Muscle of leg (tissue), 11 donors: ENCODE results near the gene MYRIP. TPM values are rescaled to one million over a fixed set of nuclear protein-coding genes. Genes with fewer than 3 reads are reported as not detected.
"Not testable (repeated sequence)": the region's sequence is repeated elsewhere in the genome, so short reads cannot be mapped to it uniquely, and the experiment has no call there.

ENCODE experiments used
- DNase-seq: peaks from one replicate; pipeline ENCODE4 v3.0.0; 2013
- H3K27ac ChIP-seq: one replicate; pipeline ENCODE4 v1.5.1; 2013; ENCODE audit warnings: mild to moderate bottlenecking, low read length, control low read depth
- H3K27me3 ChIP-seq: one replicate; pipeline ENCODE4 v1.6.1; 2013; ENCODE audit warnings: low read length; ENCODE audit not compliant: control insufficient read depth, insufficient read depth
- H3K36me3 ChIP-seq: one replicate; pipeline ENCODE4 v1.6.1; 2013; ENCODE audit warnings: low read length; ENCODE audit not compliant: control insufficient read depth, insufficient read depth
- H3K4me1 ChIP-seq: one replicate; pipeline ENCODE4 v1.6.1; 2013; ENCODE audit warnings: low read length; ENCODE audit not compliant: control insufficient read depth, insufficient read depth
- H3K4me3 ChIP-seq: one replicate; pipeline ENCODE4 v1.5.1; 2013; ENCODE audit warnings: low read length, control low read depth
- H3K9me3 ChIP-seq: replicated peaks from 2 replicates; pipeline ENCODE4 v1.6.1; 2013; ENCODE audit warnings: low read depth, low read length; ENCODE audit not compliant: control insufficient read depth
- WGBS: methylation state at CpG from one replicate; pipeline ENCODE4 v1.1.5; 2013; ENCODE audit warnings: missing lambda C conversion rate; ENCODE audit not compliant: insufficient coverage; 5-methylcytosine and 5-hydroxymethylcytosine counted together
- polyA plus RNA-seq, 8 donors: library from polyadenylated mRNA; unstranded; fragments of 120-200 nt; gene quantifications; one replicate each; pipeline versions ENCODE4 v1.2.1 to v1.2.3, GENCODE V29; 2013; ENCODE audit warnings: inconsistent platforms in 1 of 8, low replicate concordance in 1 of 8; ENCODE audit not compliant: insufficient read length in 8 of 8, insufficient read depth in 1 of 8
- total RNA-seq: library from RNA; stranded (reverse); fragments of 120-200 nt; gene quantifications from one replicate; pipeline ENCODE4 v1.2.4, GENCODE V29; 2013

Gene MYRIP
- total and polyA plus RNA-seq, 9 donors: 0.43 to 1.3 (median 0.75) TPM

DNA sequence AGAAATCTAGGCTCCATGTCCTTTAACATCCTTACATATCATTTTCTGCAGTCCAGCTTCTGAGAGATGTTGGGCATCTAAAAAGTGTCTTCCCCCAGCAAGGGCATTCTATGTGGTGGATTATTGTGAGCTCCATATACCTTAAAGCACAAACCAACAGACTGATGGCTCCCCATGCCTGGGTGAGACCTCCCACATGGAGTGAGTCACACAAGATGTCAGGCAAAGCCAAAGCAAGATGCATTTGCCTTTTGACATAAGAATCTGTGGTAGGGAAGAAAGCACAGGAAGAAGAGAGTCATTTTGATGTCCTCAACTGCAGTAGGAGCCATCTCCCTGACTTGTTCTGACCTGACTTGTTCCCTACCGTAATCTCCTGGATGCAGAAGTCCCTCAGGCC is 261.4 kb downstream of the MYRIP start:
- WGBS: no CpG with 5 or more reads among the region's 1 CpG
- Histone ChIP-seq H3K4me3 (no peak overlapping the region), H3K27ac (no peak overlapping the region), H3K36me3 (no peaks in the 10 kb centered on the region), H3K27me3 (no peaks in the 10 kb centered on the region), H3K4me1 (no peaks in the 10 kb centered on the region), H3K9me3 (no peaks in the 10 kb centered on the region)
- no peak for DNase-seq

DNA sequence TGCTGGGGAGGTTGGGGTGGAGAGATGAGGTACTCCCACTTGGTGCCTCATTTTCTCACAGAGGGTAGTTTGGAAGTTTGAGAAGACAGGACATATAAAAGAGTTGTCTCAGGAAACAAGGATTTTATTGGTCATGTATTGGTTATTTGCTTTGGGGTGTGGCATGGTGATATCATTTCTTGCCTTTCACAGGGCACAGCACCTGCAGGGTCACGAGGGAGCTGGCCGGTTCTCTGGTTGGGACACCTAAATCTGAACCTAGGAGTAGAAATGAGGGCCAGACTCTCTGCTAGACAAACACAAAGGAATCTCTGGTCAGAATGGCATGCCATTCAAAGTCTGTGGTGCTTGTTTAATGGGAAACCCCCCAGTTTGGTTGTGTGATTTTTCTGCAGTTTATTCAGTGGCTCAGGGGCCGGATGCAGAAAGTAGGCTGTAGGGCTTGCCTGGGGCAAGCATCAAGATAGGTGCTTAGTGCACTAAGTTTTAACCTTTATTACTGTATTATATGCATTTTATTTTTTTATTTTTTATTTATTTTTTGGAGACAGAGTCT is 262.4 kb downstream of the MYRIP start:
- H3K9me3 ChIP-seq: no peaks in the 10 kb centered on the region
- no peak for DNase-seq
- 90% methylated on average over 2 of the region's 3 CpGs for WGBS

DNA sequence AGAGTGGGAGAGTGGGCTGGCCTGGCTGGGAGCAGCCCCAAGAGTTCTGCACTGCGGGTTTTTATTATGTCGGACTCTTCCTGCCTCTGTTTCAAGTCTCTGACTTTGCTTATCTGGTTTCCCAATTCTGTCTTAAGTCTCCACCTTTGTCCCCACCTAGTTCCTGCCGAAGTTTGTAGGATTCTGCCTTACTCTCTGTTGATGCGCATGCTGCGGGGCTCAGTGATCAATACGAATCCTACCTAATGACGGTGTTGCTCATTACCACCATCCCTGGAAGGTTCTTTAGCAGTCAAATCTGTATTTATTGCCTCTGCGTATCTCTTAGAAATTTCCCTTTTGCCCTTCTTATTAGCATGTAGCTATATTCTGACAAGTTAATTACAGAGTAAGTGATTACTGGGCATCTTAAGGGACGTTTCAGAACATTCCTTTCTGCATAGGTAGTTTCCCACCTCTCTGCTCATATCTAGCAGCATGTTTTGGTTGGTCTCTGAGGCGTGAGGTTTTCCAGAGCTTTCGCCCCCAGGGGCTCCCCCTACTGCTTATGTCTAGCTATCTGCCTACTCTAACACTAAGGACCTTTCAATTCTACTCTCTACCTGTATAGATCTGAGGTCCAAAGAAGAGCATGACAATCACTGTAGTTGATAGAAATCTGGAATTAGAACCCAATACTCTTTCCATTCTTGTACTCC is 264.1 kb downstream of the MYRIP start:
- no peak overlapping the region for H3K27ac ChIP-seq
- 69% methylated on average over 9 of the region's 11 CpGs for WGBS
- no peaks in the 10 kb centered on the region for H3K36me3 ChIP-seq
- no peak overlapping the region for H3K4me3 ChIP-seq
- DNase-seq: no peak
- no peaks in the 10 kb centered on the region for H3K27me3 ChIP-seq
- H3K9me3 ChIP-seq: no peaks in the 10 kb centered on the region
- H3K4me1 ChIP-seq: peaks cover under 1% of the 10 kb centered on the region

More for the DNA sequence above, 262.4 kb downstream of the MYRIP start:
- Histone ChIP-seq H3K4me1 (no peaks in the 10 kb centered on the region), H3K27me3 (no peaks in the 10 kb centered on the region), H3K36me3 (no peaks in the 10 kb centered on the region), H3K27ac (no peak overlapping the region), H3K4me3 (no peak overlapping the region)

DNA sequence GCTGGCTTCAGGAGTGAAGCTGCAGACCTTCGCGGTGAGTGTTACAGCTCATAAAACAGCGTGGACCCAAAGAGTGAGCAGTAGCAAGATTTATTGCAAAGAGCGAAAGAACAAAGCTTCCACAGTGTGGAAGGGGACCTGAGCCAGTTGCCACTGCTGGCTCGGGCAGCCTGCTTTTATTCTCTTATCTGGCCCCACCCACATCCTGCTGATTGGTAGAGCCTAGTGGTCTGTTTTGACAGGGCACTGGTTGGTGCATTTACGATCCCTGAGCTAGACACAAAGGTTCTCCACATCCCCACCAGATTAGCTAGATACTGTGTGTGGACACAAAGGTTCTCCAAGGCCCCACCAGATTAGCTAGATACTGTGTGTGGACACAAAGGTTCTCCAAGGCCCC is 267.7 kb downstream of the MYRIP start:
- H3K27me3 ChIP-seq, H3K36me3 ChIP-seq, DNase-seq, H3K4me3 ChIP-seq, H3K9me3 ChIP-seq, H3K4me1 ChIP-seq, H3K27ac ChIP-seq: not testable (repeated sequence)
- 95% methylated on average over 4 of the region's 6 CpGs for WGBS

DNA sequence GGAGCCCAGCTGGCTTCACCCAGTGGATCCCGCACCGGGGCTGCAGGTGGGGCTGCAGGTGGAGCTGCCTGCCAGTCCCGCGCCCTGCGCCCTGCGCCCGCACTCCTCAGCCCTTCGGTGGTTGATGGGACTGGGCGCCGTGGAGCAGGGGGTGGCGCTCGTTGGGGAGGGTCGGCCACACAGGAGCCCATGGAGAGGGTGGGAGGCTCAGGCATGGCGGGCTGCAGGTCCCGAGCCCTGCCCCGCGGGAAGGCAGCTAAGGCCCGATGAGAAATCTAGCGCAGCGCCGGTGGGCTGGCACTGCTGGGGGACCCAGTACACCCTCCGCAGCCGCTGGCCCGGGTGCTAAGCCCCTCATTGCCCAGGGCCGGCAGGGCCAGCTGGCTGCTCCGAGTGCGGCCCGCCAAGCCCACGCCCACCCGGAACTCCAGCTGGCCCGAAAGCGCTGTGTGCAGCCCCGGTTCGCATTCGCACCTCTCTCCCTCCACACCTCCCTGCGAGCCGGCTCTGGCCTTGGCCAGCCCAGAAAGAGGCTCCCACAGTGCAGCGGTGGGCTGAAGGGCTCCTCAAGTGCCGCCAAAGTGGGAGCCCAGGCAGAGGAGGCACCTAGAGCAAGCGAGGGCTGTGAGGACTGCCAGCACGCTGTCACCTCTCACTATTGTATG is 268.6 kb downstream of the MYRIP start:
- not testable (repeated sequence) for H3K9me3 ChIP-seq, H3K4me3 ChIP-seq, DNase-seq, H3K4me1 ChIP-seq, H3K27me3 ChIP-seq, H3K27ac ChIP-seq, H3K36me3 ChIP-seq
- WGBS: 91% methylated on average over 24 of the region's 41 CpGs

DNA sequence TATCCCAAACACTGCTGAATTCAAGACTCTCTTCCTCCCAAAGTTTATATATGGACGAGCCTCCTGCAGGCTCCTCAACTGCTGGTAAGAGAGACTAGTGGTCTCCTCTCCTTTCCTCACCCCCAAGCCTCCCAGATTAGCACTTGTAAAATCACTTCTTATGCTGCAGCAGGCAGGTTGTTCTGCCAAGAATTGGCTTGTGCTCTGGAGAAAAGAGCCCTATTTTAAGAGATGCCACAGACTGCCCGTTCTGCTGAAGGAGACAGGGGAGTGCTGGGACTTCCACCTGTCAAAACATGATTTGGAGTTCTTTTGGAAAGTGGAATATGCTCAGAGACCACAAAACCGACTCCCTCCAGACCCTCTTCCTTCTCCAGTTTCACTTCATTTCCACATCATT is 269.2 kb downstream of the MYRIP start:
- Histone ChIP-seq H3K36me3 (no peaks in the 10 kb centered on the region), H3K4me1 (peaks cover 2% of the 10 kb centered on the region), H3K9me3 (no peaks in the 10 kb centered on the region), H3K27me3 (no peaks in the 10 kb centered on the region), H3K4me3 (no peak overlapping the region), H3K27ac (no peak overlapping the region)
- WGBS: no CpG with 5 or more reads among the region's 3 CpGs
- no peak for DNase-seq

DNA sequence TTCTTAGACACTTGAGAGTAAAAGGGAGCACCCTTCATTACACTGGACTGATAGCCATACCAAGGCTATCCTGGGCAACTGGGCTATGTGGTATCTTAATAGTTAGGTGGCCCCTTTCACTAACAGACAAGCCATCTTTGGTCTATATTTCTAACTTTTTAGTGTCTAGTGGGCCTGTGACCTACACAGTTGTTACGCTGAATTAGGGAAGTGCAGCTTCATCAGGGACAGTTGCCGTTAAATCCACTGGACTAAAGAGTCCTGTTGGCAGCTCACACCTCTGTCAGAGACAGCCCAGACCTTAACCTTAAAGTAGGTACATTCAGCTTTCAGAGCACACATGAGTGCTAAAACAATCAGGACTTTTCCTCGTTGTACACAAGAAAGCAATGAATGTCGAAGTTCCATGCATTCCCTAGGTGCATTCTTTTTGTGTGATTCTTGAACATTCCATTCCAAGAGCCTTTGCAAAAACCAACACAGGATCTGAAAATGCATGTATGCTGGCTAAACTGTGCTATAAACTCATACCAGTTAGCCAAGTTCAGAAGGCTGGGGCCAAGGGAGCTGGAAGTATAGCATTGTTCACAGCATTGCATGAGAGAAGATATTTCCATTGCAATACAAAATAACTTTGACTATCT is 269.9 kb downstream of the MYRIP start:
- Histone ChIP-seq H3K27ac (peak overlapping the region; percentile 60), H3K36me3 (no peaks in the 10 kb centered on the region), H3K27me3 (no peaks in the 10 kb centered on the region), H3K4me3 (no peak overlapping the region), H3K9me3 (no peaks in the 10 kb centered on the region), H3K4me1 (peaks cover 2% of the 10 kb centered on the region)
- WGBS: 58% methylated on average over 2 of the region's 4 CpGs
- peak; percentile 91 for DNase-seq

DNA sequence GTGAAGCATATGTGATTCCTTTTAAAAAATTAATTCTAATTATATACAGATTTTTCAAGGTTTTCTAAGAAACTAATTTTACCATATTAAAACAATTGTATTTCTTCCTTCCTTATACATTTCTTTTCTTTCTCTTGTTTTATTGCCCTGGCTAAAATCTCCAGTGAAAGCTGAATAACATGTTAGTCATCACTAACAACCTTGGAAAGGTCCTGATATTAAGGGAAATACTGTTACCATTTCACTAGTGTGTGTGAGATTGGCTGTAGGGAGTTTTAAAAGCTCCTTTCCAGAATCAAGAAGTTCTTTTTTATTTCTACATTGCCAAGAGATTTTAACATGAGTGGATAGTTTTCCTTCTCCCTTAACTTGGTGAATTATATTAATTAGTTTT is 270.4 kb downstream of the MYRIP start:
- peak; percentile 81 for DNase-seq
- no peaks in the 10 kb centered on the region for H3K9me3 ChIP-seq
- H3K27me3 ChIP-seq: no peaks in the 10 kb centered on the region
- no peak overlapping the region for H3K4me3 ChIP-seq
- peaks cover 2% of the 10 kb centered on the region for H3K4me1 ChIP-seq
- H3K27ac ChIP-seq: no peak overlapping the region
- H3K36me3 ChIP-seq: no peaks in the 10 kb centered on the region

DNA sequence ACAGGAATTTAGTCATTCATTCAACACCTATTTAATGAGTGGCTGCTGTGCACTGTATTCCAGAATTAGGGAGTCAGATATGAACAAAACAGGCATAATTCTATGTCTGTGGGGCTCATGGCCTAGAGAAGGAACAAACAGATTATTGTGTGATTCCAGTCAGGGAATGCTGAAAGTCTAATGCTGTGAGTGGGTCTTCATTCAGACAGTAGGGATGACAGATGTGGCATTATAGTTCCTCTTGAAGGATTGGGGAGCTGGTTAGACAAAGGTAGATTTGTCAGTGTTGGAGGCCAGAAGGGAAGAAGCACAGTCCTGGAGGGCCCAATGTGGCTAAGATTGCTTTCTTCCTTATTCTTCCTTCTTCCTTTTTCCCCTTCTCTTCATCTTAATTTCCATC is 273.7 kb downstream of the MYRIP start:
- Histone ChIP-seq H3K27ac (no peak overlapping the region), H3K36me3 (no peaks in the 10 kb centered on the region), H3K4me1 (peaks cover 2% of the 10 kb centered on the region), H3K4me3 (no peak overlapping the region), H3K9me3 (no peaks in the 10 kb centered on the region), H3K27me3 (no peaks in the 10 kb centered on the region)
- no peak for DNase-seq

DNA sequence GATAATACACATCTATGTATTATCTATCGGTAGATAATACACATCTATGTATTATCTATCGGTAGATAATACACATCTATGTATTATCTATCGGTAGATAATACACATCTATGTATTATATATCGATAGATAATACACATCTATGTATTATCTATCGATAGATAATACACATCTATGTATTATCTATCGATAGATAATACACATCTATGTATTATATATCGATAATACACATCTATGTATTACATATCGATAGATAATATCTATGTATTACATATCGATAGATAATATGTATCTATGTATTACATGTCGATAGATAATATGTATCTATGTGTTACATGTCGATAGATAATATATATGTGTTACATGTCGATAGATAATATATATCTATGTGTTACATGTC is 275.0 kb downstream of the MYRIP start:
- not testable (repeated sequence) for DNase-seq, H3K27me3 ChIP-seq, H3K4me1 ChIP-seq, H3K4me3 ChIP-seq, H3K27ac ChIP-seq, H3K36me3 ChIP-seq, H3K9me3 ChIP-seq
- WGBS: no CpG with 5 or more reads among the region's 12 CpGs
